CD4-positive, alpha-beta T cell (primary cell): ENCODE measurements around the gene LAG3. TPM values are rescaled to one million over a fixed set of nuclear protein-coding genes. Genes with fewer than 3 reads are reported as not detected.

Experiments used
- ATAC-seq: fragments of 200-7000 bp; cut with Tn5 transposase; one replicate; pipeline ENCODE4 v1.10.0; 2022; ENCODE audit warnings: mild to moderate bottlenecking; ENCODE audit not compliant: poor library complexity
- CTCF ChIA-PET: fragments of 350-600 bp; sonication (Branson Sonifier 250); formaldehyde crosslinking; loops from one replicate; lab custom pipeline; 2021; ENCODE audit warnings: antibody characterized with exemption, inconsistent platforms; lab: Charles Lee
- POLR2A ChIA-PET: fragments of 350-600 bp; sonication (Branson Sonifier 250); formaldehyde crosslinking; loops from one replicate; lab custom pipeline; 2021; ENCODE audit warnings: antibody characterized with exemption, inconsistent platforms; lab: Charles Lee
- DNase-seq, 14 experiments: peaks; one replicate each; pipeline ENCODE4 v3.0.0-alpha.2; 2013 to 2020; ENCODE audit warnings: mixed read lengths in 2 of 14
- H3K27ac ChIP-seq, 2 donors: one replicate each; pipeline versions ENCODE4 v1.5.1 to v1.7.0; 2013; ENCODE audit warnings: low read length in 2 of 2, low read depth in 1 of 2, mild to moderate bottlenecking in 1 of 2
- H3K27me3 ChIP-seq, 2 experiments: 1 replicate in 1 of 2; 2 replicates in 1 of 2; pipeline versions ENCODE4 v1.6.1 to v1.7.0; 2013; ENCODE audit warnings: low read length in 2 of 2, control low read depth in 1 of 2, mild to moderate bottlenecking in 1 of 2, moderate library complexity in 1 of 2; ENCODE audit not compliant: insufficient read depth in 2 of 2, control insufficient read depth in 1 of 2
- H3K36me3 ChIP-seq: one replicate; pipeline ENCODE4 v1.6.1; 2013; ENCODE audit warnings: low read length, control low read depth; ENCODE audit not compliant: insufficient read depth
- H3K4me1 ChIP-seq: one replicate; pipeline ENCODE4 v1.6.1; 2013; ENCODE audit warnings: low read length, control low read depth; ENCODE audit not compliant: insufficient read depth
- H3K4me3 ChIP-seq: one replicate; pipeline ENCODE4 v1.5.1; 2013; ENCODE audit warnings: mild to moderate bottlenecking, low read length, moderate library complexity
- H3K9me3 ChIP-seq, 2 experiments: 1 replicate in 1 of 2; 2 replicates in 1 of 2; pipeline versions ENCODE4 v1.6.1 to v1.7.0; 2013; ENCODE audit warnings: low read length in 2 of 2, mild to moderate bottlenecking in 2 of 2, control low read depth in 1 of 2, moderate library complexity in 1 of 2; ENCODE audit not compliant: control insufficient read depth in 1 of 2, insufficient read depth in 1 of 2
- H3K27ac Mint-ChIP-seq: one replicate; pipeline ENCODE4 v1.8.0; 2020; ENCODE audit warnings: mixed read lengths
- H3K27me3 Mint-ChIP-seq: one replicate; pipeline ENCODE4 v1.8.0; 2021; ENCODE audit warnings: mixed read lengths
- H3K36me3 Mint-ChIP-seq: one replicate; pipeline ENCODE4 v1.8.0; 2021; ENCODE audit warnings: low read depth, mixed read lengths
- H3K4me1 Mint-ChIP-seq: one replicate; pipeline ENCODE4 v1.8.0; 2021; ENCODE audit warnings: low read depth, mixed read lengths
- H3K4me3 Mint-ChIP-seq: one replicate; pipeline ENCODE4 v1.8.0; 2020; ENCODE audit warnings: mild to moderate bottlenecking, mixed read lengths
- H3K9me3 Mint-ChIP-seq: one replicate; pipeline ENCODE4 v1.8.0; 2020; ENCODE audit warnings: mixed read lengths
- CTCF ChIP-seq: fragments of 200-600 bp; IDR thresholded peaks from one replicate; pipeline ENCODE4 v1.8.0; 2022; ENCODE audit warnings: antibody characterized with exemption, mild to moderate bottlenecking
- intact Hi-C, 2 experiments: fragments of 100-400 bp; cut with DNase I in 1 of 2; cut with micrococcal nuclease in 1 of 2; formaldehyde crosslinking; loops; one replicate each; pipeline versions ENCODE4 v1.15.1 to v1.9.0; 2023 to 2025; cut with DNase I, micrococcal nuclease
- total RNA-seq, 174 experiments: library from RNA in 2 of 174; stranded (reverse) in 2 of 174; gene quantifications; one replicate each; pipeline ENCODE4 v1.2.3 and lab custom pipeline; 2021 to 2026

Gene LAG3
- total RNA-seq, 2 experiments from 2014 or later = 0.82 to 1.4 TPM

GRCh38 chr12:6826125-6826733, 53.9 kb downstream of the LAG3 start:
- H3K9me3 Mint-ChIP-seq = no peaks in the 10 kb centered on the region
- Histone ChIP-seq H3K36me3 (no peaks in the 10 kb centered on the region), H3K4me1 (peaks cover 44% of the 10 kb centered on the region), H3K27me3 (peaks cover 19 to 29% of the 10 kb centered on the region in 2 experiments), H3K27ac (no peak overlapping the region), H3K4me3 (no peak overlapping the region), H3K9me3 (peaks cover 0 to 6% of the 10 kb centered on the region in 2 experiments)
- CTCF ChIA-PET = interaction anchor here (0.7 to 1.2 kb wide), 5 partner anchors 34 to 73 kb away, joined by 3 to 5 read pairs (median 3); partner anchors contain the start of genes MLF2 and PTMS
- intact Hi-C loops = loop anchor here in 1 of 2 experiments (5.0 kb wide), 2 partner anchors 39 to 264 kb away; partner anchors contain the start of gene CD4
- H3K27ac Mint-ChIP-seq = no peak overlapping the region
- ATAC-seq = no peak
- H3K4me3 Mint-ChIP-seq = peak overlapping the region; percentile 4
- H3K36me3 Mint-ChIP-seq = peaks cover 1% of the 10 kb centered on the region
- no peak for TF ChIP-seq CTCF
- DNase-seq = no peak
- peaks cover 19% of the 10 kb centered on the region for H3K4me1 Mint-ChIP-seq
- POLR2A ChIA-PET = interaction anchor here (1.5 to 8.0 kb wide), 2 partner anchors 15 to 73 kb away, joined by 4 to 57 read pairs; partner anchors contain the start of gene MLF2
- H3K27me3 Mint-ChIP-seq = peaks cover 32% of the 10 kb centered on the region

GRCh38 chr12:6826734-6827436, 54.6 kb downstream of the LAG3 start:
- intact Hi-C loops = loop anchor here in 1 of 2 experiments (5.0 kb wide), 2 partner anchors 40 to 265 kb away; partner anchors contain the start of gene CD4
- Mint-ChIP-seq H3K27me3 (peaks cover 30% of the 10 kb centered on the region), H3K27ac (peak overlapping the region; percentile 61), H3K4me1 (peaks cover 17% of the 10 kb centered on the region), H3K4me3 (peak overlapping the region; percentile 89), H3K9me3 (no peaks in the 10 kb centered on the region), H3K36me3 (no peaks in the 10 kb centered on the region)
- peaks cover 38% of the 10 kb centered on the region for H3K4me1 ChIP-seq
- no peak overlapping the region for H3K27ac ChIP-seq
- POLR2A ChIA-PET = interaction anchor here (2.8 to 8.0 kb wide), 2 partner anchors 25 to 73 kb away, joined by 28 to 57 read pairs; partner anchors contain the start of genes CDCA3, MLF2 and USP5
- no peaks in the 10 kb centered on the region for H3K36me3 ChIP-seq
- H3K4me3 ChIP-seq = no peak overlapping the region
- DNase-seq (peak in 1 of 14 experiments; percentile 36), ATAC-seq (no peak)
- peaks cover 0 to 6% of the 10 kb centered on the region in 2 experiments for H3K9me3 ChIP-seq
- H3K27me3 ChIP-seq = peaks cover 19 to 27% of the 10 kb centered on the region in 2 experiments
- CTCF ChIA-PET = interaction anchor here (2.7 kb wide), 1 partner anchor 60 kb away, joined by 6 read pairs; no protein-coding TSS in a partner anchor
- TF ChIP-seq CTCF = no peak

GRCh38 chr12:6827437-6827911, 55.2 kb downstream of the LAG3 start:
- H3K27ac ChIP-seq = no peak overlapping the region

More at GRCh38 chr12:6827437-6827911, 55.2 kb downstream of the LAG3 start:
- TF ChIP-seq CTCF = no peak
- DNase-seq = peak in 8 of 14 experiments; percentile 26 to 68 (median 40)
- Mint-ChIP-seq H3K4me3 (peak overlapping the region; percentile 89), H3K9me3 (no peaks in the 10 kb centered on the region), H3K36me3 (no peaks in the 10 kb centered on the region), H3K27me3 (peaks cover 30% of the 10 kb centered on the region), H3K27ac (peak overlapping the region; percentile 61), H3K4me1 (peaks cover 17% of the 10 kb centered on the region)
- ChIA-PET CTCF (interaction anchor here (1.4 to 2.7 kb wide), 2 partner anchors 61 to 200 kb away, joined by 3 to 6 read pairs; no protein-coding TSS in a partner anchor), POLR2A (interaction anchor here (2.8 to 8.0 kb wide), 3 partner anchors 24 to 74 kb away, joined by 16 to 57 read pairs (median 28); partner anchors contain the start of genes CDCA3, MLF2 and USP5)
- Histone ChIP-seq H3K4me3 (no peak overlapping the region), H3K9me3 (peaks cover 0 to 6% of the 10 kb centered on the region in 2 experiments), H3K4me1 (peaks cover 35% of the 10 kb centered on the region), H3K36me3 (no peaks in the 10 kb centered on the region), H3K27me3 (peaks cover 19 to 25% of the 10 kb centered on the region in 2 experiments)
- ATAC-seq = no peak
- intact Hi-C loops = loop anchor here in 1 of 2 experiments (5.0 kb wide), 2 partner anchors 40 to 265 kb away; partner anchors contain the start of gene CD4
